ENCODE results near the gene FGF1.

The FGF1 gene

GRCh38 chr5:142683881-142684505 lies 1.9 kb downstream of the FGF1 start:
- Mint-ChIP-seq H3K27me3 (peaks cover 12% of the 10 kb centered on the region), H3K4me1 (no peaks in the 10 kb centered on the region), H3K9me3 (no peaks in the 10 kb centered on the region), H3K27ac (no peak overlapping the region), H3K4me3 (no peak overlapping the region)
- DNase-seq (no peak), ATAC-seq (no peak)

- no peak for ATAC-seq
- no peak for DNase-seq
- peaks cover 10% of the 10 kb centered on the region for H3K27me3 Mint-ChIP-seq
- no peaks in the 10 kb centered on the region for H3K9me3 Mint-ChIP-seq
- no peak overlapping the region for H3K27ac Mint-ChIP-seq
- H3K4me3 Mint-ChIP-seq: no peak overlapping the region
- no peaks in the 10 kb centered on the region for H3K4me1 Mint-ChIP-seq
These were observed 2.8 kb downstream of the FGF1 start for GRCh38 chr5:142683116-142683515.

GRCh38 chr5:142680605-142681259 lies 5.2 kb downstream of the FGF1 start:
- Mint-ChIP-seq H3K27me3 (peaks cover 8% of the 10 kb centered on the region), H3K4me3 (no peak overlapping the region), H3K27ac (no peak overlapping the region), H3K4me1 (no peaks in the 10 kb centered on the region), H3K9me3 (no peaks in the 10 kb centered on the region)
- no peak for DNase-seq
- no peak for ATAC-seq

- ATAC-seq: no peak
- Mint-ChIP-seq H3K27me3 (peaks cover 8% of the 10 kb centered on the region), H3K4me1 (no peaks in the 10 kb centered on the region), H3K27ac (no peak overlapping the region), H3K4me3 (no peak overlapping the region), H3K9me3 (no peaks in the 10 kb centered on the region)
- DNase-seq: no peak
These were observed 6.1 kb downstream of the FGF1 start for GRCh38 chr5:142679744-142680143.

- H3K4me1 Mint-ChIP-seq: no peaks in the 10 kb centered on the region
- H3K27ac Mint-ChIP-seq: no peak overlapping the region
- no peaks in the 10 kb centered on the region for H3K9me3 Mint-ChIP-seq
- H3K27me3 Mint-ChIP-seq: peaks cover 8% of the 10 kb centered on the region
- no peak for ATAC-seq
- DNase-seq: no peak
- no peak overlapping the region for H3K4me3 Mint-ChIP-seq
These were observed 7.4 kb downstream of the FGF1 start for GRCh38 chr5:142678529-142678928.

GRCh38 chr5:142677198-142677597 lies 8.7 kb downstream of the FGF1 start:
- no peaks in the 10 kb centered on the region for H3K4me1 Mint-ChIP-seq
- peaks cover 8% of the 10 kb centered on the region for H3K27me3 Mint-ChIP-seq

GRCh38 chr5:142676318-142676717 lies 9.6 kb downstream of the FGF1 start:
- Mint-ChIP-seq H3K27me3 (peaks cover 8% of the 10 kb centered on the region), H3K27ac (no peak overlapping the region), H3K4me3 (no peak overlapping the region), H3K4me1 (no peaks in the 10 kb centered on the region), H3K9me3 (no peaks in the 10 kb centered on the region)
- no peak for DNase-seq
- ATAC-seq: no peak

More at GRCh38 chr5:142677198-142677597, 8.7 kb downstream of the FGF1 start:
- no peak overlapping the region for H3K4me3 Mint-ChIP-seq
- H3K9me3 Mint-ChIP-seq: no peaks in the 10 kb centered on the region
- H3K27ac Mint-ChIP-seq: no peak overlapping the region
- DNase-seq: no peak
- no peak for ATAC-seq

GRCh38 chr5:142674531-142675469 lies 11.1 kb downstream of the FGF1 start:
- H3K27me3 Mint-ChIP-seq: peaks cover 8% of the 10 kb centered on the region
- no peak for DNase-seq
- no peak overlapping the region for H3K4me3 Mint-ChIP-seq
- ATAC-seq: no peak
- no peaks in the 10 kb centered on the region for H3K4me1 Mint-ChIP-seq
- no peaks in the 10 kb centered on the region for H3K9me3 Mint-ChIP-seq
- no peak overlapping the region for H3K27ac Mint-ChIP-seq

- no peaks in the 10 kb centered on the region for H3K4me1 Mint-ChIP-seq
- no peaks in the 10 kb centered on the region for H3K9me3 Mint-ChIP-seq
These were observed 14.1 kb downstream of the FGF1 start for GRCh38 chr5:142671801-142672200.

GRCh38 chr5:142671266-142671665 lies 14.6 kb downstream of the FGF1 start:
- H3K27ac Mint-ChIP-seq: no peak overlapping the region
- ATAC-seq (no peak), DNase-seq (no peak)
- no peaks in the 10 kb centered on the region for H3K4me1 Mint-ChIP-seq
- H3K27me3 Mint-ChIP-seq: no peaks in the 10 kb centered on the region
- no peaks in the 10 kb centered on the region for H3K9me3 Mint-ChIP-seq
- no peak overlapping the region for H3K4me3 Mint-ChIP-seq

More at GRCh38 chr5:142671801-142672200, 14.1 kb downstream of the FGF1 start:
- Mint-ChIP-seq H3K4me3 (no peak overlapping the region), H3K27me3 (peaks cover 5% of the 10 kb centered on the region), H3K27ac (no peak overlapping the region)
- DNase-seq (no peak), ATAC-seq (no peak)

- H3K27ac Mint-ChIP-seq: no peak overlapping the region
- ATAC-seq: no peak
- no peak overlapping the region for H3K4me3 Mint-ChIP-seq
- H3K9me3 Mint-ChIP-seq: no peaks in the 10 kb centered on the region
- H3K27me3 Mint-ChIP-seq: no peaks in the 10 kb centered on the region
- no peaks in the 10 kb centered on the region for H3K4me1 Mint-ChIP-seq
- DNase-seq: no peak
These were observed 15.1 kb downstream of the FGF1 start for GRCh38 chr5:142670804-142671203.

- no peak overlapping the region for H3K27ac Mint-ChIP-seq
- no peak for DNase-seq
- H3K4me3 Mint-ChIP-seq: no peak overlapping the region
- H3K27me3 Mint-ChIP-seq: no peaks in the 10 kb centered on the region
- no peaks in the 10 kb centered on the region for H3K4me1 Mint-ChIP-seq
- H3K9me3 Mint-ChIP-seq: no peaks in the 10 kb centered on the region
- ATAC-seq: no peak
These were observed 16.4 kb downstream of the FGF1 start for GRCh38 chr5:142669477-142669876.

- no peak for DNase-seq
- no peaks in the 10 kb centered on the region for H3K4me1 Mint-ChIP-seq
- H3K4me3 Mint-ChIP-seq: no peak overlapping the region
- no peak overlapping the region for H3K27ac Mint-ChIP-seq
- H3K27me3 Mint-ChIP-seq: no peaks in the 10 kb centered on the region
- H3K9me3 Mint-ChIP-seq: no peaks in the 10 kb centered on the region
- no peak for ATAC-seq
These were observed 17.6 kb downstream of the FGF1 start for GRCh38 chr5:142668336-142668735.

- ATAC-seq: no peak
- Mint-ChIP-seq H3K27me3 (no peaks in the 10 kb centered on the region), H3K9me3 (no peaks in the 10 kb centered on the region), H3K4me1 (no peaks in the 10 kb centered on the region), H3K4me3 (no peak overlapping the region), H3K27ac (no peak overlapping the region)
- no peak for DNase-seq
These were observed 18.1 kb downstream of the FGF1 start for GRCh38 chr5:142667831-142668230.

GRCh38 chr5:142664636-142665035 lies 21.3 kb downstream of the FGF1 start:
- H3K9me3 Mint-ChIP-seq: no peaks in the 10 kb centered on the region

GRCh38 chr5:142664067-142664466 lies 21.8 kb downstream of the FGF1 start:
- H3K9me3 Mint-ChIP-seq: no peaks in the 10 kb centered on the region
- DNase-seq: no peak
- H3K4me3 Mint-ChIP-seq: no peak overlapping the region
- H3K27me3 Mint-ChIP-seq: peaks cover 8% of the 10 kb centered on the region
- no peak for ATAC-seq
- H3K27ac Mint-ChIP-seq: no peak overlapping the region
- no peaks in the 10 kb centered on the region for H3K4me1 Mint-ChIP-seq

More at GRCh38 chr5:142664636-142665035, 21.3 kb downstream of the FGF1 start:
- Mint-ChIP-seq H3K4me1 (no peaks in the 10 kb centered on the region), H3K27me3 (peaks cover 8% of the 10 kb centered on the region), H3K27ac (no peak overlapping the region), H3K4me3 (no peak overlapping the region)
- no peak for DNase-seq
- ATAC-seq: no peak
